ENCODE results near the gene MAPK14. TPM values are rescaled to one million over a fixed set of nuclear protein-coding genes. Genes with fewer than 3 reads are reported as not detected.

The MAPK14 gene
- total RNA-seq, 1 donor from 2014 or later, result 36.5 TPM

DNA sequence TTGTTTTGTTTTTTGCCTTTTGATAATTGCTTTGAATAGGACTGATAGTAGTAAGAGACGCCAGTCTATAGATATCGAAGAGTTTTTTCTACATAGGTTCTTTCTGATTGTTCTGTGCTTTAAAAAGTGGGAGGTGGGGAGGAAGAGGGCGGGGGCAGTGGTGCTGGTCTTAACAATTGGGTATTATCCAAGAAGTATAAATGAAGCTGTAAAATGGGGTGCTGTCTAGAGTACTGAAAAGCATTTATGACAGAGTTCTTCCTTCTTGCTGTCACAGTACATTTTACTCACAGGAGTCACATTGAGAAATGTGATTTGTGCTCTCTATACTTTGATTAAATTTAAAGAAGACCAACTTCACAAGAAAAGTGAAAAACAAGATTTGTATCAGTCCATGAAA is 41.0 kb downstream of the MAPK14 start:
- H3K4me1 Mint-ChIP-seq (ENCODE audit: low read depth), result peaks cover 40% of the 10 kb centered on the region
- no peak for DNase-seq (ENCODE audit: low spot score)
- no peaks in the 10 kb centered on the region for H3K27me3 Mint-ChIP-seq (ENCODE audit: low read depth)
- no peak overlapping the region for H3K4me3 Mint-ChIP-seq (ENCODE audit: unreplicated experiment)
- TF ChIP-seq, protein P1, sequence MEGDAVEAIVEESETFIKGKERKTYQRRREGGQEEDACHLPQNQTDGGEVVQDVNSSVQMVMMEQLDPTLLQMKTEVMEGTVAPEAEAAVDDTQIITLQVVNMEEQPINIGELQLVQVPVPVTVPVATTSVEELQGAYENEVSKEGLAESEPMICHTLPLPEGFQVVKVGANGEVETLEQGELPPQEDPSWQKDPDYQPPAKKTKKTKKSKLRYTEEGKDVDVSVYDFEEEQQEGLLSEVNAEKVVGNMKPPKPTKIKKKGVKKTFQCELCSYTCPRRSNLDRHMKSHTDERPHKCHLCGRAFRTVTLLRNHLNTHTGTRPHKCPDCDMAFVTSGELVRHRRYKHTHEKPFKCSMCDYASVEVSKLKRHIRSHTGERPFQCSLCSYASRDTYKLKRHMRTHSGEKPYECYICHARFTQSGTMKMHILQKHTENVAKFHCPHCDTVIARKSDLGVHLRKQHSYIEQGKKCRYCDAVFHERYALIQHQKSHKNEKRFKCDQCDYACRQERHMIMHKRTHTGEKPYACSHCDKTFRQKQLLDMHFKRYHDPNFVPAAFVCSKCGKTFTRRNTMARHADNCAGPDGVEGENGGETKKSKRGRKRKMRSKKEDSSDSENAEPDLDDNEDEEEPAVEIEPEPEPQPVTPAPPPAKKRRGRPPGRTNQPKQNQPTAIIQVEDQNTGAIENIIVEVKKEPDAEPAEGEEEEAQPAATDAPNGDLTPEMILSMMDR (IDR thresholded peaks at IDR 0.05), result no peak
- H3K27ac Mint-ChIP-seq (ENCODE audit: unreplicated experiment), result no peak overlapping the region
- no peaks in the 10 kb centered on the region for H3K36me3 Mint-ChIP-seq (ENCODE audit: low read depth)
- no peaks in the 10 kb centered on the region for H3K9me3 Mint-ChIP-seq (ENCODE audit: low read depth)

DNA sequence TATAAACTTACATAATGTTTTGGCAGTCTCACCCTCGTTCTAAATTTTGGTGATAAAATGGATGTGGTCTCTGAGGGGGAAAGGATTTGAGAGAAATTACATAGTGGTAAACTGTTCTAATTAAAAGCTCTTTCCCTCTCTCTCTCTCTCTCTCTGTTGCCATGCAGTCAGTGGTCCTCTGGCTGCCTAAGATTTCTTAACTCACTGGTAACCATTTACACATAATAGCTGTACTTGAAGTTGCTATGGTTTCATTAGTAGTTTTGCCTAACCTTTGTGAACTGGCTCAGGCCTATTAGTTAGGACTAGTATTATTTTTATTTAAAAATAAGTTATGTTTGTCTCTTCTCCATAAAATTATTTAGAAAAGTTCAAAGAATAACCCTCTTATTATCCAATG is 42.0 kb downstream of the MAPK14 start:
- no peak for DNase-seq (ENCODE audit: low spot score)
- no peaks in the 10 kb centered on the region for H3K27me3 Mint-ChIP-seq (ENCODE audit: low read depth)
- TF ChIP-seq, protein P1 (IDR thresholded peaks at IDR 0.05), result no peak
- peaks cover 35% of the 10 kb centered on the region for H3K4me1 Mint-ChIP-seq (ENCODE audit: low read depth)
- no peaks in the 10 kb centered on the region for H3K36me3 Mint-ChIP-seq (ENCODE audit: low read depth)
- no peaks in the 10 kb centered on the region for H3K9me3 Mint-ChIP-seq (ENCODE audit: low read depth)
- no peak overlapping the region for H3K4me3 Mint-ChIP-seq (ENCODE audit: unreplicated experiment)
- H3K27ac Mint-ChIP-seq (ENCODE audit: unreplicated experiment), result no peak overlapping the region

DNA sequence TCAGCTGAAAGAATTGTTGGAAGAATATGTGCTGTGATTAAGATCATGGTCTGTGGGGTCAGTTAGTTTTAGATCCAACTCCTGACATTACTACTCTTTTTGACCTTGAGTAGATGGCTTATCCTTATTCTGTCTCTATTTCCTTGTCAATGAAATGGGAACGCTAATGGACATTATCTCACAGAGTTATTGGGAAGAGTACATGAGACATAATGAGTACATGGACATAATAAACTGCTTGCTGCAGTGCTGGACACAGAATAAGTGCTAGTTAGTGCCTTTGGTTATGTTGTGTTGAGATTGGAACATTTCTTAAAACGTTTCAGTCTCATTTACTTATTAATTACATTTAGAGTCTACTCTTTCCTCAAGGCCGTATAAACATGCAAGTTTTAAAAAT is 42.6 kb downstream of the MAPK14 start:
- TF ChIP-seq, protein P1 (IDR thresholded peaks at IDR 0.05), result no peak
- no peak for DNase-seq (ENCODE audit: low spot score)
- Mint-ChIP-seq H3K27ac (ENCODE audit: unreplicated experiment) (no peak overlapping the region), H3K4me1 (ENCODE audit: low read depth) (peaks cover 29% of the 10 kb centered on the region), H3K4me3 (ENCODE audit: unreplicated experiment) (no peak overlapping the region), H3K36me3 (ENCODE audit: low read depth) (peaks cover 2% of the 10 kb centered on the region), H3K27me3 (ENCODE audit: low read depth) (no peaks in the 10 kb centered on the region), H3K9me3 (ENCODE audit: low read depth) (no peaks in the 10 kb centered on the region)

DNA sequence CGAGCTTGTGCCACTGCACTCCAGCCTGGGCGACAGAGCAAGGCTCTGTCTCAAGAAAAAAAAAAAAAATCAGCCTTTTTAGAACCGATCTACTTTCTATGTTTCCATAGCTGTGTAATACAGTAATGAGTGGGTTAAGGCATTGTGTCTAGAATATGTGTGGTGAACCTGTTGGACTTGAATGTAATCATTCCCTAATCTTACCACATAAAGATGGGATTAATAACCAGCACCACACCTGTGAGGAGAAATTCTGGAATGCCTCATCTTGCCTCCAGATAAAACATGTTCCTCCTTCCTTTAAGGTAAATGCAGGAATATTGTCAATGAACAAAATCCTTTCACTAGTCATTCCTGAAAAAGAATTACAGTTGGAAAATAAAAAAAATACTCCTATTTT is 43.7 kb downstream of the MAPK14 start:
- Mint-ChIP-seq H3K4me1 (ENCODE audit: low read depth) (peaks cover 18% of the 10 kb centered on the region), H3K9me3 (ENCODE audit: low read depth) (no peaks in the 10 kb centered on the region), H3K4me3 (ENCODE audit: unreplicated experiment) (no peak overlapping the region), H3K27me3 (ENCODE audit: low read depth) (no peaks in the 10 kb centered on the region), H3K27ac (ENCODE audit: unreplicated experiment) (no peak overlapping the region), H3K36me3 (ENCODE audit: low read depth) (peaks cover 4% of the 10 kb centered on the region)
- TF ChIP-seq, protein P1 (IDR thresholded peaks at IDR 0.05), result no peak
- no peak for DNase-seq (ENCODE audit: low spot score)

DNA sequence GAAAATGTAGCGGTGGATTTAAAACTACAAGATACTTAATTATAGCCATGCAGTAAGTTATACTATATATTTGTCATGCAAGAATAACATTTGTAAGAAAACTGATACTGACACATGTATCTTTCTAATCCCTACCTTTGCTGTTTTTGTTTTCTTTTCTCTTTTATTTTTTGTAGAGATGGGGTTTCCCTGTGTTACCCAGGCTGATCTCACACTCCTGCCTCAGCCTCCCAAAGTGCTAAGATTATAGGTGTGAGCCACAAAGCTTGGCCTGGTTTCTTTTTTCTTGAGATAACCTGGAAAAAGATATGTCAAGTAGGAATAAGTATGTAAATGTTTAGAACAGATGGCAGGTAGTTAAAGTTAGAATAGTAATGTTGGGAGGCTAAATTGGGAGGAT is 44.1 kb downstream of the MAPK14 start:
- Mint-ChIP-seq H3K27me3 (ENCODE audit: low read depth) (no peaks in the 10 kb centered on the region), H3K4me1 (ENCODE audit: low read depth) (peaks cover 18% of the 10 kb centered on the region), H3K36me3 (ENCODE audit: low read depth) (peaks cover 6% of the 10 kb centered on the region), H3K27ac (ENCODE audit: unreplicated experiment) (no peak overlapping the region), H3K9me3 (ENCODE audit: low read depth) (no peaks in the 10 kb centered on the region), H3K4me3 (ENCODE audit: unreplicated experiment) (no peak overlapping the region)
- DNase-seq (ENCODE audit: low spot score), result no peak
- TF ChIP-seq, protein P1 (IDR thresholded peaks at IDR 0.05), result no peak

Data from chondrocyte (in vitro differentiated cells).